CD4-positive, alpha-beta T cell treated with Interleukin-15 for 1 hour (primary cell): Measurements from ENCODE around the gene ZDHHC17.
"Not testable (repeated sequence)": the region's sequence is repeated elsewhere in the genome, so short reads cannot be mapped to it uniquely, and the experiment has no call there.

ENCODE experiments used
- DNase-seq: peaks from one replicate; pipeline ENCODE4 v3.0.0-alpha.2; 2020

ZDHHC17 gene

GRCh38 chr12:76763746-76764675, at the start of gene ZDHHC17:
Gene ZDHHC17 (plus strand): TSS chr12:76764115. CDS start chr12:76764237, 122 bp downstream.
- DNase-seq: peak; percentile 95

DNA sequence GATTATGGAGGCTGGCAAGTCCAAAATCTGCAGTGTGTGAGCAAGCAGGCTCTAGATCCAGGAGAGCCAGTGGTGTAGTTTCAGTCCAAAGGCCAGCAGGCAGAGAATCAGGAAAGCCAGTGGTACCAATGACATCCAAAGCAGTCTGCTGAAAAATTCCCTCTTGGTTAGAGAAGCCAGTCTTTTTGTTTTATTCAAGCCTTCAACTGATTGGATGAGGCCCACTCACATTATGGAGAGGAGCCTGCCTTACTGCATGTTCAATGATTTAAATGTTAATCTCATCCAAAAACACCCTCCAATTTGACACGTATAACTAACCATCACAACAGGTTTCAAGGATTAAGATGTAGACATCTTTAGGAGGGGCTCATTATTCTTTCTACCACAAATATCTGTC, 49.5 kb upstream of the ZDHHC17 start:
- no peak for DNase-seq

- DNase-seq: no peak
These were observed 49.1 kb upstream of the ZDHHC17 start for GRCh38 chr12:76714861-76715260.

DNA sequence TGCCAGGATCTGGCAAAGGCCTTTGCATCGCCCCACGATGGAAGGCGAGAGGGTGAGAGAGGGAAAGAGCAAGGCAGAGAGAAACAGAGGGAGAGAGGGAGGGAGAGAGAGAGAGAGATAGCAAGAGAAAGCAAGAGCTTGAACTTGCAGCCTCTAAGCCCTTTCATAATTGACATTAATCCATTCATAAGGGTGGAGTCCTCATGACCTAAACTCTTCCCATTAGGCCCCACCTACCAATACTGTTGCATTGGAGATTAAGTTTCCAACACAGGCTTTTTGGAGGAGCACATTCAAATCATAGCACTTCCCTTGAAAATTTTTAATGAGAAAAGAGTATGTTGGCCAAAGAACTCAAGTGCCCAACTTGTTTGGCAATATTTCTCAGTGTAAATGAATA, 48.6 kb upstream of the ZDHHC17 start:
- DNase-seq: no peak

- no peak for DNase-seq
These were observed 46.6 kb upstream of the ZDHHC17 start for GRCh38 chr12:76717314-76717713.

GRCh38 chr12:76719171-76720041, 44.5 kb upstream of the ZDHHC17 start:
- no peak for DNase-seq

DNA sequence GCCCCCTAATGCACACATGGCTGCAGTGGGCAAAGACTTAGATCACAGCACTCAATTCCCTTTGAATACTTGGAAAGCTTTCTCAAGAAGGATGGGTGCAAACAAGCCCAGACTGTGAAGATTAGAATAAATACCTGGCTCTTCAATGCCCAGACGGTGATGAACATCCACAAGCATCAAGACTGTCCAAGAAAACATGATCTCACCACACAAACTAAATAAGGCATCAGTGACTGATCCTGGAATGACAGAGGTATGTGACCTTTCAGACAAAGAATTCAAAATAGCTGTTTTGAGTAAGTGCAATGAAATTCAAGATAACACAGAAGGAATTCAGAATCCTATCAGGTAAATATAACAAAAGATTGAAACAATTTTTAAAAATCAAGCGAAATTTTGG, 43.8 kb upstream of the ZDHHC17 start:
- no peak for DNase-seq

- DNase-seq: no peak
These were observed 37.3 kb upstream of the ZDHHC17 start for GRCh38 chr12:76726626-76727025.

- DNase-seq: not testable (repeated sequence)
These were observed 31.7 kb upstream of the ZDHHC17 start for GRCh38 chr12:76732188-76732587.

GRCh38 chr12:76737689-76738088, 26.2 kb upstream of the ZDHHC17 start:
- DNase-seq: not testable (repeated sequence)

GRCh38 chr12:76738824-76739579, 24.9 kb upstream of the ZDHHC17 start:
- no peak for DNase-seq

- DNase-seq: no peak
These were observed 24.0 kb upstream of the ZDHHC17 start for GRCh38 chr12:76739896-76740295.

GRCh38 chr12:76740501-76740900, 23.4 kb upstream of the ZDHHC17 start:
- DNase-seq: no peak

DNA sequence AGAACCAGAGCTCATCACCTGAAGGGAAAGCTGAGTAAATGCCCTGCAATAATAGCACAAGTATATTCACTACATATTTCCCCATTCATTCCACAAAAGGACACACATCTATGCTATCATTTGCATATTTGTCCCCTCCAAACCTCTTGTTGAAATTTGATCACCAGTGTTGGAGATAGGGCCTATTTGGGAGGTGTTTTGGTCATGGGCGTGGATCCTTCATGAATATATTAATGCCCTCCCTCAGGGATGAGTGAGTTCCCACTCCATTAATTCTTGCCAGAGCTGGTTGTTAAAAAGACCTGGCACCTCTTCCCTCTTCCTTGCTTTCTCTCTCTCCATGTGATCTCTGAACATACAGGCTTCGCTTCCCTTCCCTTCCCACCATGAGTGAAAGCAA, 18.6 kb upstream of the ZDHHC17 start:
- DNase-seq: no peak

DNA sequence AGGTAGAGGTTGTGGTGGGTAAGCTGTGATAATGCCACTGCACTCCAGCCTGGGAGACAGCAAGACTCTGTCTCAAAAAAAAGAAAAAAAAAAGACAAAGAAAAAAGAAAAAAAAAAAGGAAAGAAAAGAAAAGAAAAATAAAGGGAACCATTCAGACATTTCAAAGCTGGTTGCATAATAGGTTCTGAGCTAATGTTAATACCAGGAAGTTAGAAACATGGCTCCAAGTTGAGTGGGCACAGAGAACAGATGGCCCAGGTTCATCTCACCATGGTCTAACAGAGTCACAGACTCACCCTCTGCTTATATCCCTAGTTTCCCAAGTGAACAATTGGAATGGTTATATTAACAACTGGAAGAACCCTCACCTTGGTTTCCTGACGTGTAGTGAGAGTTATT, 17.4 kb upstream of the ZDHHC17 start:
- no peak for DNase-seq

DNA sequence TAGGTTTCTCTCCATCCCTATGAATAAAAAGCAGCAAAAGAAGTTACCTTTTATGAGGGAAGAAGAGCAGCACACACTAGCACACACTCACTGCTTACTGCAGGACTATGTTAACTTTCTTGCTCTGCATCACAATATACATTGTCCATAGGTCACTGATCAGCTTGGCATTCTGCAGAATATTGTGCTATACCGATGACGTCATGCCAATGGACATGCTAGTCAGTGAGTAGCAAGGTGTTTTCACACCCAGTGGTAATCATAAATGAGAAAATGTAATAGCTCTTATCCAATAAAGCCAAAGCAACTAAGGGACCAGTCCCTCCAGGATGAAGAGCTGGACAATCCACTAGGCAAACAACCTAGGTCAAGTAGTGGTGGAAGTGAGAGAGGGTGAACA, 16.7 kb upstream of the ZDHHC17 start:
- no peak for DNase-seq

DNA sequence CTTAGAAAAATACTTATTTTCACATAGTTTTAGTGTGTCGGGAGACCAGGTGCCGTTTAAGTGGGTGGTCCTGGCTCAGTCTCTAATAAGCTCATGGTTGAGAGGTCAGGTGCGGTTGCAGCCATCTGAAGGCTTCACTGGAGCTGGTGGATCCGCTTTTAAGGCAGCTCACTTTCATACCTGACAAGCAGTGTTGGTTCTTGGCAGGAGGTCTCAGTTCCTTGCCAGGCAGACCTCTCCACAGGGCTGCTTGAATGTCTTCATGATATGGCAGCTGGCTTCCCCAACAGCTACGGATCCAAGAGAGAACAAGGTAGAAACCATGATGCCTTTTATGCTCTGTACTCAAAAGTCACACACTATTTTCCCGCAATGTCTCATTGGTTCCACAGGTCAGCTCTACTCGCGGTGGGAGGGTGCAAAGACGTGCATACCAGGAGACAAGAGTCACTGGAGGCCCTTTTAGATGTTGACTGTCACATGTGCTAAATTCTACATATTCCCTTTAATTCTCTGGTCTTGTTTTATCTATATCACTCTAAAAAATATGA, 8.0 kb upstream of the ZDHHC17 start:
- no peak for DNase-seq

DNA sequence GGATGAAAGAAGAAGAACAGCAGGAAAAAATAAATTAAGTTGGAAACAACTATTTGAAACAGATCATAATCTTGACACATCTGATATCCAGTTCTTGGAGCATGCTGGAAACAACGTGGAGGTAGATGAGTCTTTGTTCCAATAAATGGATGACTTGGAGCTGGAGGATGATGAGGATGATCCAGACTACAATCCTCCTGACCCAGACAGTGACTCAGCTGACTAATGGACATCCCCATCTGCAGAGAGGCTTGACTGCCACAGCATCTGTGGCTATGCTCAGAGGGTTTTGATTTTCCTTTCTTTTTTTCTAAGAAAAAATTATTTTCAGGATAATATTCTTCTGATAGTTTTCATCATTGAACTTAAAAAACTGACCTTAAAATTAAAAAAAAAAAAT, 6.2 kb upstream of the ZDHHC17 start:
- no peak for DNase-seq

DNA sequence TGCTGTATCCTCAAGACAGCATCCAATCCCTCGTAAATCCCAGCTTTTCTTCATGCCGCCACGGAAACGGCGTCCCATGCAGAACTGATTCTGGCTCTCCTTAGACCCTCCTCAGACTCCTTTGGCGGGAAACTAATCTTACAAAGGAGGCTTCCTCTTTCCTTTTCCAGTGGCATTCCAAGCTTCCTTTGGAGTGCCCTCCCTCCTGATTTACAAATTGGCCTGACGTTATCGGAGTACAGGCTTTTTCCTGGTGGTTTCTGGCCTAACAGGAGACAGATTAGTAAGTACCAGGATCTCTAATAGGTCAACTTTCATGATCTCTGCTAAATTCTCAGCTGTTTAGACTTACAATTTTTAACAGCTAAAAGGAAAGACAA, 1.3 kb upstream of the ZDHHC17 start:
- no peak for DNase-seq

- no peak for DNase-seq
These were observed 941 bp downstream of the ZDHHC17 start for GRCh38 chr12:76764856-76765255.

DNA sequence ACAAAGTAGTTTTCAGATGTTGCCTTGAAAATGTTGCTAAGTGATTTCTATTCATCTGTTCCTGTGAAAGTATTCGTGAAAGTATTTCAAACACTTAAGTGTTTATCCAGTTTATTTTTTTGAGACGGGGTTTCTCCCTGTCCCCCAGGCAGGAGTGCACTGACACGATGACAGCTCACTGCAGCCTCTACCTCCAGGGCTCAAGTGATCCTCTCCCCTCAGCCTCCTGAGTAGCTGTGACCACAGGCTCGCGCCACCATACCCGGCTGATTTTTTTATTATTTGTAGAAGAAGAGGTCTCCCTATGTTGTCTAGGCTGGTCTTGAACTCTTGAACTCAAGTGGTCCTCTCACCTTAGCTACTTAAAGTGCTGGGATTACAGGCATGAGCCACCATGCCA, 1.7 kb downstream of the ZDHHC17 start:
- no peak for DNase-seq

- DNase-seq: no peak
These were observed 2.2 kb downstream of the ZDHHC17 start for GRCh38 chr12:76766161-76766560.

DNA sequence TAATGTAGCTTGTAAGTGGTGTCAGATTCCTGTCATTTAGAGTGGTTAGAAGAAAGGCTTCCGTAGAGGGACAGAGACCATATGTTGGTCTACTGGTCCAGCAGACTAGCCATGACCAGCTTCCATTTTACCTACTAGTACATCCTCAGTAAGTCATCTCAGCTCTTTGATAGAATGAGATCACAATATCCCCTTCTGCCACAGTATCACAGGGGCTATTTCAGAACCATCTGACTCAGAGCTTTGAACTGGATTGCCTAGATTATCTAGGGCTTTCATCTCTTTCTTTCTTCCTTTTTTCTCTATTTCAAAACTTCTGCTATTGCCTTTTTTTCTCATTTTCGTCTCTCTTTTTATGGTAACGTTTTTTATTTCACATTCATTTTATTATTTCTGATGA, 4.7 kb downstream of the ZDHHC17 start:
- no peak for DNase-seq
